OCI-LY7 (cell line): ENCODE measurements around the gene MICB.

Experiments
- EZH2phosphoT487 ChIP-seq: fragments of 200-600 bp; sonication (generic); IDR thresholded peaks from 2 replicates; pipeline ENCODE4 v1.6.1; 2018; ENCODE audit warnings: low read depth, borderline replicate concordance, mild to moderate bottlenecking, mixed run types, antibody characterized with exemption, low read length, moderate library complexity, mixed read lengths
- TF ChIP-seq, protein P1 (sequence below): fragments of 200-600 bp; sonication (generic); conservative IDR thresholded peaks from 2 replicates; pipeline ENCODE4 v1.5.1; 2014; ENCODE audit warnings: mild to moderate bottlenecking, antibody characterized with exemption, low read length, moderate library complexity, mixed read lengths

DNA sequence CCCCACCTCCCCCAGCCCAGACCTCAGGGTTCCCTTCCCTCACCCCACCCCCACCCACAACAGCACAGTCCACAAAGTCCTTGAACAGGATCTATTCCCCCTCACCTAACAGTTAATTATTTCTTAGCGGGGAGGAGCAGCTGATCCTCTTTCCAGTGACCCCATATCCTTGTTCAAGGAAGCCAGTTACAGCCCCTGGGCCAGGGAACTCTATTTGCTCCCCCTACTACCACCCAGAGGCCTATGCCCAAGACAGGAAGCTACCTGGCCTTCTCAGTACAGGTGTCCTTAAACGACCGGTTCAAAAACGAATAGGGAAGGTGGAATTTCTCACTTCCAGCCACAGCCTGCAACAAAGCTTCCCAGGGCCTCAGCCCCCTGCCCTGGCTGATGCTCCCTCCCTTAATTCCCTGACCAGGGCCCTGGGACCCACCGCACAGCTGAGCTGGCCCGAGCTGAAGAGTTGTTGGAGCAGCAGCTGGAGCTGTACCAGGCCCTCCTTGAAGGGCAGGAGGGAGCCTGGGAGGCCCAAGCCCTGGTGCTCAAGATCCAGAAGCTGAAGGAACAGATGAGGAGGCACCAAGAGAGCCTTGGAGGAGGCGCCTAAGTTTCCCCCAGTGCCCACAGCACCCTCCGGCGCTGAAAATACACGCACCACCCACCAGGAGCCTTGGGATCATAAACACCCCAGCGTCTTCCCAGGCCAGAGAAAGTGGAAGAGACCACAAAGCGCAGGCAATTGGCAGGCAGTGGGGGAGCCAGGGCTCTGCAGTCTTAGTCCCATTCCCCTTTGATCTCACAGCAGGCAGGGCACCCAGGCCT lies 31.6 kb downstream of the MICB start:
- TF ChIP-seq, protein P1, sequence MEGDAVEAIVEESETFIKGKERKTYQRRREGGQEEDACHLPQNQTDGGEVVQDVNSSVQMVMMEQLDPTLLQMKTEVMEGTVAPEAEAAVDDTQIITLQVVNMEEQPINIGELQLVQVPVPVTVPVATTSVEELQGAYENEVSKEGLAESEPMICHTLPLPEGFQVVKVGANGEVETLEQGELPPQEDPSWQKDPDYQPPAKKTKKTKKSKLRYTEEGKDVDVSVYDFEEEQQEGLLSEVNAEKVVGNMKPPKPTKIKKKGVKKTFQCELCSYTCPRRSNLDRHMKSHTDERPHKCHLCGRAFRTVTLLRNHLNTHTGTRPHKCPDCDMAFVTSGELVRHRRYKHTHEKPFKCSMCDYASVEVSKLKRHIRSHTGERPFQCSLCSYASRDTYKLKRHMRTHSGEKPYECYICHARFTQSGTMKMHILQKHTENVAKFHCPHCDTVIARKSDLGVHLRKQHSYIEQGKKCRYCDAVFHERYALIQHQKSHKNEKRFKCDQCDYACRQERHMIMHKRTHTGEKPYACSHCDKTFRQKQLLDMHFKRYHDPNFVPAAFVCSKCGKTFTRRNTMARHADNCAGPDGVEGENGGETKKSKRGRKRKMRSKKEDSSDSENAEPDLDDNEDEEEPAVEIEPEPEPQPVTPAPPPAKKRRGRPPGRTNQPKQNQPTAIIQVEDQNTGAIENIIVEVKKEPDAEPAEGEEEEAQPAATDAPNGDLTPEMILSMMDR = no peak
- TF ChIP-seq EZH2phosphoT487 = no peak
